ENCODE measurements around the gene FAM168A. TPM values are rescaled to one million over a fixed set of nuclear protein-coding genes. Genes with fewer than 3 reads are reported as not detected.
A peak's percentile ranks its signal among the peaks of the same experiment; 100 is the strongest.

Gene FAM168A
- total and polyA plus RNA-seq, 9 of the 15 experiments (the other 6 are each of a cell fraction or from before 2014, with no cell fraction given), result 0.44 to 7.2 (median 2.9) TPM

DNA sequence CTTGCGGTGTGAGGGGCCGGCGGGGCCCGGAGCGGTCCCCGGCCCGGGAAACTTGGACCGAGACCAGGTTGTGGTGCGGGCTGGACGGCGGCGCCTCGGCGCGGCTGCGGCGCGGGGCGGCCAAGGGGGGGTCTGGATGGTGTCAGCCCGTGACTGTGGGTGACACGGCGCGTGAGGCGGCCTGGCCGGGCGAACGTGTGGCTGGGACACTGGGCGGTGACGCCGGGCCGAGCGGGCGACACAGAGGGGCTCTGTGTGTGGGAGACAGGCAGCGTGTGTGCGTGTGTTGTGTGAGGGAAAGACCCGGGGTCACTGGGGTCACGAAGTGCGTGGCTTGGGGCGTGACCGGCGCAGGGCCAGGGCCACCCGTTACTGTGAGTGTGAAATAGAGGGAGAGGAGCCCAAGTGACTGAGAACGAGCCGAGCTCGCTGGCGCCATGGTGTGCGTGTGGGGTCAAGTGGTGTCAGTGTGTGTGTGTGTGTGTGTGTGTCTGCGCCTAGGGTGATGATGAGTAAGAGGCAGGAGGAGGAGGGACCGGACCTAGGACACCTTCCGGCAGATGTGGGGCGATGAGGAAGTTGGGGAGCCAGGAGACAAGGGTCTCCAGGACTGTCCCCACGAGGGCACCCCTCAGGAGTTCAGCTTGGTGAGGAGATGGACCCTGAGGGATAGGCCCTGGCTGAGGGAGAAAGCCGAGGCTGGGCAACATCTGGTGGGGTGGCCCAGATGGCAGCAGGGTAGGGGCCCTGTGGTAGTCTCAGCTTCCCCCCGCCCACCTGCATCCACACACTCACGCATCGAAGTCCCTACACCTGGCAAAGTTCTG is 220.9 kb downstream of the FAM168A start (continued):
- TF ChIP-seq, protein P1, sequence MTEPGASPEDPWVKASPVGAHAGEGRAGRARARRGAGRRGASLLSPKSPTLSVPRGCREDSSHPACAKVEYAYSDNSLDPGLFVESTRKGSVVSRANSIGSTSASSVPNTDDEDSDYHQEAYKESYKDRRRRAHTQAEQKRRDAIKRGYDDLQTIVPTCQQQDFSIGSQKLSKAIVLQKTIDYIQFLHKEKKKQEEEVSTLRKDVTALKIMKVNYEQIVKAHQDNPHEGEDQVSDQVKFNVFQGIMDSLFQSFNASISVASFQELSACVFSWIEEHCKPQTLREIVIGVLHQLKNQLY (CRISPR knock-in tag; conservative IDR thresholded peaks at IDR 0.05), result no peak
- TF ChIP-seq JUND (IDR thresholded peaks at IDR 0.05; ENCODE audit: borderline replicate concordance, low read depth, low read length), result peak; percentile 86
- TF ChIP-seq JUND (tag; IDR thresholded peaks at IDR 0.05; ENCODE audit: borderline replicate concordance, low read depth, low read length), result peak; percentile 80; the same call in 2 of the 3 replicates
- no peak for TF ChIP-seq CBFB (CRISPR knock-in tag; IDR thresholded peaks at IDR 0.05)
- TF ChIP-seq, protein P2, sequence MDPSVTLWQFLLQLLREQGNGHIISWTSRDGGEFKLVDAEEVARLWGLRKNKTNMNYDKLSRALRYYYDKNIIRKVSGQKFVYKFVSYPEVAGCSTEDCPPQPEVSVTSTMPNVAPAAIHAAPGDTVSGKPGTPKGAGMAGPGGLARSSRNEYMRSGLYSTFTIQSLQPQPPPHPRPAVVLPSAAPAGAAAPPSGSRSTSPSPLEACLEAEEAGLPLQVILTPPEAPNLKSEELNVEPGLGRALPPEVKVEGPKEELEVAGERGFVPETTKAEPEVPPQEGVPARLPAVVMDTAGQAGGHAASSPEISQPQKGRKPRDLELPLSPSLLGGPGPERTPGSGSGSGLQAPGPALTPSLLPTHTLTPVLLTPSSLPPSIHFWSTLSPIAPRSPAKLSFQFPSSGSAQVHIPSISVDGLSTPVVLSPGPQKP (CRISPR knock-in tag; IDR thresholded peaks at IDR 0.05), result no peak
- TF ChIP-seq YY1 (IDR thresholded peaks at IDR 0.05; ENCODE audit: borderline replicate concordance in 1 of 3, control insufficient read depth in 1 of 3, extremely low read depth in 1 of 3, insufficient read depth in 3 of 3, insufficient read length in 1 of 3, insufficient replicate concordance in 2 of 3, low read depth in 1 of 3, low read length in 2 of 3), result peak in 2 of 3 experiments; percentile 40 to 81
- TF ChIP-seq CHD2 (IDR thresholded peaks at IDR 0.05; ENCODE audit: low read depth, low read length), result no peak
- TF ChIP-seq C11orf30 (IDR thresholded peaks at IDR 0.05; ENCODE audit: low read depth), result no peak
- no peak for TF ChIP-seq TCF7 (IDR thresholded peaks at IDR 0.05; ENCODE audit: borderline replicate concordance)
- no peak for TF ChIP-seq ZNF586 (CRISPR knock-in tag; conservative IDR thresholded peaks at IDR 0.05)
- TF ChIP-seq, protein P3, sequence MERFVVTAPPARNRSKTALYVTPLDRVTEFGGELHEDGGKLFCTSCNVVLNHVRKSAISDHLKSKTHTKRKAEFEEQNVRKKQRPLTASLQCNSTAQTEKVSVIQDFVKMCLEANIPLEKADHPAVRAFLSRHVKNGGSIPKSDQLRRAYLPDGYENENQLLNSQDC (CRISPR knock-in tag; IDR thresholded peaks at IDR 0.05), result no peak
- TF ChIP-seq, protein P4, sequence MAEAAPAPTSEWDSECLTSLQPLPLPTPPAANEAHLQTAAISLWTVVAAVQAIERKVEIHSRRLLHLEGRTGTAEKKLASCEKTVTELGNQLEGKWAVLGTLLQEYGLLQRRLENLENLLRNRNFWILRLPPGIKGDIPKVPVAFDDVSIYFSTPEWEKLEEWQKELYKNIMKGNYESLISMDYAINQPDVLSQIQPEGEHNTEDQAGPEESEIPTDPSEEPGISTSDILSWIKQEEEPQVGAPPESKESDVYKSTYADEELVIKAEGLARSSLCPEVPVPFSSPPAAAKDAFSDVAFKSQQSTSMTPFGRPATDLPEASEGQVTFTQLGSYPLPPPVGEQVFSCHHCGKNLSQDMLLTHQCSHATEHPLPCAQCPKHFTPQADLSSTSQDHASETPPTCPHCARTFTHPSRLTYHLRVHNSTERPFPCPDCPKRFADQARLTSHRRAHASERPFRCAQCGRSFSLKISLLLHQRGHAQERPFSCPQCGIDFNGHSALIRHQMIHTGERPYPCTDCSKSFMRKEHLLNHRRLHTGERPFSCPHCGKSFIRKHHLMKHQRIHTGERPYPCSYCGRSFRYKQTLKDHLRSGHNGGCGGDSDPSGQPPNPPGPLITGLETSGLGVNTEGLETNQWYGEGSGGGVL (CRISPR knock-in tag; IDR thresholded peaks at IDR 0.05), result no peak
- no peak for TF ChIP-seq ESRRB (CRISPR knock-in tag; IDR thresholded peaks at IDR 0.05; ENCODE audit: borderline replicate concordance)
- no peak for TF ChIP-seq SMAD3 (CRISPR knock-in tag; conservative IDR thresholded peaks at IDR 0.05)
- TF ChIP-seq PHF21A (IDR thresholded peaks at IDR 0.05; ENCODE audit: borderline replicate concordance, low read depth), result peak; percentile 70; the same call in 1 of the 2 replicates
- TF ChIP-seq KDM1A (IDR thresholded peaks at IDR 0.05), result peak in 1 of 2 experiments; percentile 64; a peak in 1 of 4 replicates
- TF ChIP-seq CBX5 (IDR thresholded peaks at IDR 0.05; ENCODE audit: borderline replicate concordance, low read depth), result no peak
- no peak for TF ChIP-seq ZNF274 (IDR thresholded peaks at IDR 0.05; ENCODE audit: borderline replicate concordance, low read depth, low read length)
- no peak for TF ChIP-seq RFX7 (CRISPR knock-in tag; IDR thresholded peaks at IDR 0.05)
- TF ChIP-seq RB1 (IDR thresholded peaks at IDR 0.05; ENCODE audit: low read depth), result peak; percentile 14; the same call in 1 of the 2 replicates
- TF ChIP-seq EGR1 (conservative IDR thresholded peaks at IDR 0.05), result peak; percentile 25; the same call in 1 of the 2 replicates
- no peak for TF ChIP-seq RBM39 (optimal IDR thresholded peaks at IDR 0.05; ENCODE audit: low read depth, low read length)
- TF ChIP-seq, protein P5, sequence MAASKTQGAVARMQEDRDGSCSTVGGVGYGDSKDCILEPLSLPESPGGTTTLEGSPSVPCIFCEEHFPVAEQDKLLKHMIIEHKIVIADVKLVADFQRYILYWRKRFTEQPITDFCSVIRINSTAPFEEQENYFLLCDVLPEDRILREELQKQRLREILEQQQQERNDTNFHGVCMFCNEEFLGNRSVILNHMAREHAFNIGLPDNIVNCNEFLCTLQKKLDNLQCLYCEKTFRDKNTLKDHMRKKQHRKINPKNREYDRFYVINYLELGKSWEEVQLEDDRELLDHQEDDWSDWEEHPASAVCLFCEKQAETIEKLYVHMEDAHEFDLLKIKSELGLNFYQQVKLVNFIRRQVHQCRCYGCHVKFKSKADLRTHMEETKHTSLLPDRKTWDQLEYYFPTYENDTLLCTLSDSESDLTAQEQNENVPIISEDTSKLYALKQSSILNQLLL (CRISPR knock-in tag; IDR thresholded peaks at IDR 0.05; ENCODE audit: borderline replicate concordance), result no peak
